ENCODE measurements around the gene IL1R2. TPM values are rescaled to one million over a fixed set of nuclear protein-coding genes. Genes with fewer than 3 reads are reported as not detected.

IL1R2 gene
- total RNA-seq, 1 donor from 2014 or later = not detected

- Mint-ChIP-seq H3K4me1 (ENCODE audit: low read depth, unreplicated experiment) (no peaks in the 10 kb centered on the region), H3K27ac (ENCODE audit: unreplicated experiment) (no peak overlapping the region), H3K9me3 (ENCODE audit: unreplicated experiment) (peaks cover 3% of the 10 kb centered on the region), H3K36me3 (ENCODE audit: unreplicated experiment) (peaks cover 13% of the 10 kb centered on the region), H3K4me3 (ENCODE audit: unreplicated experiment) (no peak overlapping the region), H3K27me3 (ENCODE audit: unreplicated experiment) (peaks cover 1% of the 10 kb centered on the region)
- TF ChIP-seq CTCF (IDR thresholded peaks at IDR 0.05; ENCODE audit: partially characterized antibody, unreplicated experiment) = no peak
- DNase-seq = no peak
Observed at GRCh38 chr2:101958061-101958460, 33.7 kb upstream of the IL1R2 start.

GRCh38 chr2:101960819-101961337, 30.9 kb upstream of the IL1R2 start:
- Mint-ChIP-seq H3K9me3 (ENCODE audit: unreplicated experiment) (peaks cover 3% of the 10 kb centered on the region), H3K27ac (ENCODE audit: unreplicated experiment) (no peak overlapping the region), H3K27me3 (ENCODE audit: unreplicated experiment) (peaks cover 2% of the 10 kb centered on the region), H3K36me3 (ENCODE audit: unreplicated experiment) (peaks cover 13% of the 10 kb centered on the region), H3K4me3 (ENCODE audit: unreplicated experiment) (no peak overlapping the region), H3K4me1 (ENCODE audit: low read depth, unreplicated experiment) (no peaks in the 10 kb centered on the region)
- no peak for TF ChIP-seq CTCF (IDR thresholded peaks at IDR 0.05; ENCODE audit: partially characterized antibody, unreplicated experiment)
- no peak for DNase-seq

- DNase-seq = no peak
- H3K36me3 Mint-ChIP-seq (ENCODE audit: unreplicated experiment) = peaks cover 12% of the 10 kb centered on the region
- H3K9me3 Mint-ChIP-seq (ENCODE audit: unreplicated experiment) = peaks cover 3% of the 10 kb centered on the region
- H3K27me3 Mint-ChIP-seq (ENCODE audit: unreplicated experiment) = peaks cover 2% of the 10 kb centered on the region
- no peak overlapping the region for H3K4me3 Mint-ChIP-seq (ENCODE audit: unreplicated experiment)
- H3K27ac Mint-ChIP-seq (ENCODE audit: unreplicated experiment) = no peak overlapping the region
- H3K4me1 Mint-ChIP-seq (ENCODE audit: low read depth, unreplicated experiment) = no peaks in the 10 kb centered on the region
- no peak for TF ChIP-seq CTCF (IDR thresholded peaks at IDR 0.05; ENCODE audit: partially characterized antibody, unreplicated experiment)
Observed at GRCh38 chr2:101961338-101962191, 30.2 kb upstream of the IL1R2 start.

GRCh38 chr2:101962309-101962708, 29.5 kb upstream of the IL1R2 start:
- no peaks in the 10 kb centered on the region for H3K4me1 Mint-ChIP-seq (ENCODE audit: low read depth, unreplicated experiment)
- no peak for DNase-seq
- peaks cover 7% of the 10 kb centered on the region for H3K36me3 Mint-ChIP-seq (ENCODE audit: unreplicated experiment)
- TF ChIP-seq CTCF (IDR thresholded peaks at IDR 0.05; ENCODE audit: partially characterized antibody, unreplicated experiment) = no peak
- H3K4me3 Mint-ChIP-seq (ENCODE audit: unreplicated experiment) = no peak overlapping the region
- H3K27ac Mint-ChIP-seq (ENCODE audit: unreplicated experiment) = no peak overlapping the region
- H3K27me3 Mint-ChIP-seq (ENCODE audit: unreplicated experiment) = peaks cover 2% of the 10 kb centered on the region
- peaks cover 3% of the 10 kb centered on the region for H3K9me3 Mint-ChIP-seq (ENCODE audit: unreplicated experiment)

GRCh38 chr2:101963198-101963597, 28.6 kb upstream of the IL1R2 start:
- peaks cover under 1% of the 10 kb centered on the region for H3K36me3 Mint-ChIP-seq (ENCODE audit: unreplicated experiment)

More at GRCh38 chr2:101963198-101963597, 28.6 kb upstream of the IL1R2 start:
- peaks cover 2% of the 10 kb centered on the region for H3K27me3 Mint-ChIP-seq (ENCODE audit: unreplicated experiment)
- no peaks in the 10 kb centered on the region for H3K4me1 Mint-ChIP-seq (ENCODE audit: low read depth, unreplicated experiment)
- DNase-seq = no peak
- H3K27ac Mint-ChIP-seq (ENCODE audit: unreplicated experiment) = no peak overlapping the region
- peaks cover 1% of the 10 kb centered on the region for H3K9me3 Mint-ChIP-seq (ENCODE audit: unreplicated experiment)
- H3K4me3 Mint-ChIP-seq (ENCODE audit: unreplicated experiment) = no peak overlapping the region
- no peak for TF ChIP-seq CTCF (IDR thresholded peaks at IDR 0.05; ENCODE audit: partially characterized antibody, unreplicated experiment)
